H9 (cell line): ENCODE data around the gene GRIK3. TPM values are rescaled to one million over a fixed set of nuclear protein-coding genes. Genes with fewer than 3 reads are reported as not detected.

Experiments
- DNase-seq: peaks from one replicate; pipeline ENCODE4 v3.0.0-alpha.2; 2017
- H2AFZ ChIP-seq: one replicate; pipeline ENCODE4 v1.6.1; 2013; ENCODE audit warnings: mild to moderate bottlenecking, low read length, control low read depth, moderate library complexity
- H2AK5ac ChIP-seq: 2 replicates; pipeline ENCODE4 v1.6.1; 2013; ENCODE audit warnings: low read length, control low read depth, mixed read lengths; ENCODE audit not compliant: insufficient read length
- H2BK120ac ChIP-seq: one replicate; pipeline ENCODE4 v1.6.1; 2013; ENCODE audit warnings: low read depth, mild to moderate bottlenecking, low read length, control low read depth, inconsistent platforms; ENCODE audit not compliant: poor library complexity, severe bottlenecking
- H2BK12ac ChIP-seq: 2 replicates; pipeline ENCODE4 v1.6.1; 2013; ENCODE audit warnings: low read length, control low read depth, mixed read lengths, low read depth; ENCODE audit not compliant: insufficient read length
- H2BK15ac ChIP-seq: 2 replicates; pipeline ENCODE4 v1.6.1; 2013; ENCODE audit warnings: low read depth, low read length, control low read depth
- H2BK20ac ChIP-seq: one replicate; pipeline ENCODE4 v1.6.1; 2013; ENCODE audit warnings: low read depth, mild to moderate bottlenecking, low read length, control low read depth, inconsistent platforms; ENCODE audit not compliant: poor library complexity, severe bottlenecking
- H2BK5ac ChIP-seq: 2 replicates; pipeline ENCODE4 v1.6.1; 2013; ENCODE audit warnings: low read length, control low read depth, mixed read lengths; ENCODE audit not compliant: insufficient read length
- H3K14ac ChIP-seq: 2 replicates; pipeline ENCODE4 v1.6.1; 2013; ENCODE audit warnings: low read length, control low read depth; ENCODE audit not compliant: insufficient read depth
- H3K18ac ChIP-seq: 2 replicates; pipeline ENCODE4 v1.6.1; 2013; ENCODE audit warnings: low read depth, mild to moderate bottlenecking, mixed read lengths, low read length, control low read depth; ENCODE audit not compliant: insufficient read length
- H3K23ac ChIP-seq: 2 replicates; pipeline ENCODE4 v1.6.1; 2013; ENCODE audit warnings: low read length, control low read depth, mixed read lengths, low read depth; ENCODE audit not compliant: insufficient read length
- H3K23me2 ChIP-seq: 2 replicates; pipeline ENCODE4 v1.6.1; 2013; ENCODE audit warnings: low read depth, mild to moderate bottlenecking, mixed read lengths, low read length, control low read depth; ENCODE audit not compliant: insufficient read length, poor library complexity, severe bottlenecking
- H3K27ac ChIP-seq: 2 replicates; pipeline ENCODE4 v1.5.1; 2013; ENCODE audit warnings: low read length, control low read depth, mixed read lengths, low read depth; ENCODE audit not compliant: insufficient read length
- H3K27me3 ChIP-seq: 2 replicates; pipeline ENCODE4 v1.6.1; 2013; ENCODE audit warnings: low read length, control low read depth, inconsistent platforms; ENCODE audit not compliant: insufficient read depth
- H3K4ac ChIP-seq: 2 replicates; pipeline ENCODE4 v1.6.1; 2013; ENCODE audit warnings: low read depth, mild to moderate bottlenecking, control low read depth, inconsistent platforms, low read length, moderate library complexity
- H3K4me1 ChIP-seq: 2 replicates; pipeline ENCODE4 v1.6.1; 2013; ENCODE audit warnings: low read length, control low read depth, inconsistent platforms; ENCODE audit not compliant: insufficient read depth
- H3K4me2 ChIP-seq: 2 replicates; pipeline ENCODE4 v1.6.1; 2013; ENCODE audit warnings: low read length, control low read depth, mixed read lengths; ENCODE audit not compliant: insufficient read length, insufficient read depth
- H3K56ac ChIP-seq: 2 replicates; pipeline ENCODE4 v1.6.1; 2013; ENCODE audit warnings: low read depth, mild to moderate bottlenecking, mixed read lengths, low read length, control low read depth; ENCODE audit not compliant: insufficient read length
- H3K79me1 ChIP-seq: 2 replicates; pipeline ENCODE4 v1.6.1; 2013; ENCODE audit warnings: low read depth, mild to moderate bottlenecking, moderate library complexity, low read length, control low read depth, inconsistent platforms; ENCODE audit not compliant: insufficient read depth, poor library complexity, severe bottlenecking
- H3K79me2 ChIP-seq: 2 replicates; pipeline ENCODE4 v1.6.1; 2013; ENCODE audit warnings: low read length, control low read depth, inconsistent platforms; ENCODE audit not compliant: insufficient read depth
- H3K9ac ChIP-seq: 2 replicates; pipeline ENCODE4 v1.6.1; 2013; ENCODE audit warnings: low read length, control low read depth, mixed read lengths; ENCODE audit not compliant: insufficient read length; ENCODE audit errors: extremely low read depth
- H3K9me3 ChIP-seq: one replicate; pipeline ENCODE4 v1.6.1; 2013; ENCODE audit warnings: low read depth, low read length, inconsistent platforms; ENCODE audit not compliant: control insufficient read depth
- H3T11ph ChIP-seq: one replicate; pipeline ENCODE4 v1.6.1; 2013; ENCODE audit warnings: mild to moderate bottlenecking, low read length, control low read depth, inconsistent platforms
- H4K20me1 ChIP-seq: one replicate; pipeline ENCODE4 v1.6.1; 2013; ENCODE audit not compliant: control insufficient read depth, insufficient read length, insufficient read depth
- H4K5ac ChIP-seq: 2 replicates; pipeline ENCODE4 v1.6.1; 2013; ENCODE audit warnings: low read depth, mild to moderate bottlenecking, mixed read lengths, low read length, control low read depth; ENCODE audit not compliant: insufficient read length
- H4K8ac ChIP-seq: replicated peaks from 2 replicates; pipeline ENCODE4 v1.6.1; 2013; ENCODE audit warnings: low read length, control low read depth, mixed read lengths, low read depth; ENCODE audit not compliant: insufficient read length
- H4K91ac ChIP-seq: 2 replicates; pipeline ENCODE4 v1.6.1; 2013; ENCODE audit warnings: low read depth, mild to moderate bottlenecking, moderate library complexity, mixed read lengths, low read length, control low read depth; ENCODE audit not compliant: insufficient read length
- H3K27ac Mint-ChIP-seq, 3 experiments: 2 replicates in 2 of 3; 3 replicates in 1 of 3; pipeline ENCODE4 v1.8.0; 2020 to 2021; ENCODE audit warnings: mixed read lengths in 3 of 3, mild to moderate bottlenecking in 1 of 3, moderate library complexity in 1 of 3
- H3K27me3 Mint-ChIP-seq: 2 replicates; pipeline ENCODE4 v1.8.0; 2021; ENCODE audit warnings: low read depth, mild to moderate bottlenecking, moderate library complexity, mixed read lengths
- H3K36me3 Mint-ChIP-seq, 3 experiments: 2 replicates in 2 of 3; 3 replicates in 1 of 3; pipeline ENCODE4 v1.8.0; 2020 to 2021; ENCODE audit warnings: low read depth in 3 of 3, mixed read lengths in 3 of 3; ENCODE audit not compliant: insufficient read depth in 1 of 3
- H3K4me1 Mint-ChIP-seq, 2 experiments: 2 replicates each; pipeline ENCODE4 v1.8.0; 2020; ENCODE audit warnings: mixed read lengths in 2 of 2
- H3K4me3 Mint-ChIP-seq, 2 experiments: 2 replicates in 1 of 2; 3 replicates in 1 of 2; pipeline ENCODE4 v1.8.0; 2020 to 2021; ENCODE audit warnings: mild to moderate bottlenecking in 2 of 2, mixed read lengths in 2 of 2, moderate library complexity in 1 of 2
- H3K9me3 Mint-ChIP-seq, 2 experiments: 2 replicates in 1 of 2; 3 replicates in 1 of 2; pipeline ENCODE4 v1.8.0; 2020; ENCODE audit warnings: mild to moderate bottlenecking in 2 of 2, mixed read lengths in 2 of 2, moderate library complexity in 1 of 2
- WGBS: extraction: QIAGEN DNeasy Blood & Tissue Kit; methylation state at CpG from one replicate; pipeline ENCODE4 v1.1.7; 2013; ENCODE audit warnings: missing lambda C conversion rate, low lambda C conversion rate, mixed read lengths; ENCODE audit not compliant: insufficient read length; ENCODE audit errors: extremely low coverage; 5-methylcytosine and 5-hydroxymethylcytosine counted together
- total RNA-seq: library from RNA; stranded (reverse); gene quantifications from 2 replicates; pipeline ENCODE4 v1.2.1, GENCODE V29; 2021
- TF ChIP-seq, protein P1 (sequence below): fragments of 200-600 bp; sonication (generic); conservative IDR thresholded peaks from 3 replicates; pipeline ENCODE4 v1.8.0; 2021; ENCODE audit warnings: antibody characterized with exemption, mild to moderate bottlenecking

Gene GRIK3
- total RNA-seq, 1 experiment from 2014 or later, result 1.7 TPM

- Histone ChIP-seq H3K14ac (no peak overlapping the region), H3K27me3 (no peaks in the 10 kb centered on the region), H3K79me1 (no peaks in the 10 kb centered on the region), H2BK15ac (no peak overlapping the region), H3K79me2 (no peaks in the 10 kb centered on the region), H3K9me3 (no peaks in the 10 kb centered on the region), H3K23me2 (no peaks in the 10 kb centered on the region), H3K4me1 (no peaks in the 10 kb centered on the region), H3K4ac (no peak overlapping the region), H3T11ph (no peak overlapping the region), H3K18ac (no peak overlapping the region), H4K5ac (no peak overlapping the region), H2BK5ac (no peak overlapping the region), H3K4me2 (no peak overlapping the region), H4K8ac (no peak overlapping the region), H2AFZ (no peak overlapping the region), H3K56ac (no peak overlapping the region), H2BK12ac (no peak overlapping the region), H3K9ac (no peak overlapping the region), H4K91ac (no peak overlapping the region), H2AK5ac (no peak overlapping the region), H2BK120ac (no peak overlapping the region), H2BK20ac (no peak overlapping the region), H4K20me1 (no peaks in the 10 kb centered on the region), H3K23ac (no peak overlapping the region), H3K27ac (no peak overlapping the region)
- no peak overlapping the region for H3K4me3 Mint-ChIP-seq
- TF ChIP-seq, protein P1, sequence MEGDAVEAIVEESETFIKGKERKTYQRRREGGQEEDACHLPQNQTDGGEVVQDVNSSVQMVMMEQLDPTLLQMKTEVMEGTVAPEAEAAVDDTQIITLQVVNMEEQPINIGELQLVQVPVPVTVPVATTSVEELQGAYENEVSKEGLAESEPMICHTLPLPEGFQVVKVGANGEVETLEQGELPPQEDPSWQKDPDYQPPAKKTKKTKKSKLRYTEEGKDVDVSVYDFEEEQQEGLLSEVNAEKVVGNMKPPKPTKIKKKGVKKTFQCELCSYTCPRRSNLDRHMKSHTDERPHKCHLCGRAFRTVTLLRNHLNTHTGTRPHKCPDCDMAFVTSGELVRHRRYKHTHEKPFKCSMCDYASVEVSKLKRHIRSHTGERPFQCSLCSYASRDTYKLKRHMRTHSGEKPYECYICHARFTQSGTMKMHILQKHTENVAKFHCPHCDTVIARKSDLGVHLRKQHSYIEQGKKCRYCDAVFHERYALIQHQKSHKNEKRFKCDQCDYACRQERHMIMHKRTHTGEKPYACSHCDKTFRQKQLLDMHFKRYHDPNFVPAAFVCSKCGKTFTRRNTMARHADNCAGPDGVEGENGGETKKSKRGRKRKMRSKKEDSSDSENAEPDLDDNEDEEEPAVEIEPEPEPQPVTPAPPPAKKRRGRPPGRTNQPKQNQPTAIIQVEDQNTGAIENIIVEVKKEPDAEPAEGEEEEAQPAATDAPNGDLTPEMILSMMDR, result no peak
- WGBS, result no CpG with 5 or more reads among the region's 8 CpGs
- peaks cover 8% of the 10 kb centered on the region for H3K27me3 Mint-ChIP-seq
- H3K9me3 Mint-ChIP-seq, result no peaks in the 10 kb centered on the region; a peak in 1 of 5 replicates
- no peaks in the 10 kb centered on the region; a peak in 1 of 7 replicates for H3K36me3 Mint-ChIP-seq
- peak overlapping the region in 1 of 3 experiments; percentile 13; a peak in 1 of 7 replicates for H3K27ac Mint-ChIP-seq
- DNase-seq, result no peak
- 0 out of 4 replicates have a peak, but pooled peaks cover 0 to 4% of the 10 kb centered on the region in 2 experiments for H3K4me1 Mint-ChIP-seq
These were observed 45.1 kb downstream of the GRIK3 start for GRCh38 chr1:36989241-36989640.
